ENCODE measurements around the gene GALNT18. TPM values are rescaled to one million over a fixed set of nuclear protein-coding genes. Genes with fewer than 3 reads are reported as not detected.

GALNT18 gene
- total RNA-seq, 1 experiment from 2014 or later: 1.7 TPM

DNA sequence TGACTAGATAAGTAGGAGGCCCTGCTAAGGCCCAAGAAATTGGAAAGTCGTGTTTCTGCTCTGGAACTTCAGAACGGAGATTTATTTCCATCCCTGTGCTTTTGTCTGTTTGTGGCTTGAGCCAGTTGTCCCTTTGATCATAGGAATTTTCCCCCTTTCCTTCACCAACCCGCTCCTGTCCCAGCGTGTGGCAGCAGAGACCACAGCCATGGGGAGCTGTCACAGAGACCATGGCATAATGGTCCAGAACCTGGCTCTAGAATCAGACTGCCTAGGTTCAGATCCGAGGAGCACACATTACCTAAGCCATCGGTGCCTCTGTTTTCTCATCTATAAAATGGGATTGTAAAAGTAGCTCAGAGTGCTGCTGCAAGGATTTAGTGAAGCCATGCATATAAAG lies 128.1 kb downstream of the GALNT18 start:
- Histone ChIP-seq H2BK15ac (ENCODE audit: low read depth, low read length) (no peak overlapping the region), H3T11ph (ENCODE audit: low read length) (no peak overlapping the region), H4K8ac (replicated peaks; ENCODE audit: insufficient read length, low read depth, low read length) (no peak overlapping the region), H3K4me1 (ENCODE audit: insufficient read depth, low read length) (no peaks in the 10 kb centered on the region), H3K4ac (ENCODE audit: low read depth, low read length) (no peak overlapping the region), H2BK12ac (ENCODE audit: insufficient read length, low read depth, low read length) (no peak overlapping the region), H3K18ac (ENCODE audit: insufficient read length, low read depth, low read length) (no peak overlapping the region), H2BK5ac (ENCODE audit: insufficient read length, low read length) (no peak overlapping the region), H3K23ac (ENCODE audit: insufficient read length, low read depth, low read length) (no peak overlapping the region), H3K23me2 (ENCODE audit: insufficient read length, low read depth, low read length, poor library complexity, severe bottlenecking) (no peaks in the 10 kb centered on the region), H3K27ac (ENCODE audit: insufficient read length, low read depth, low read length) (no peak overlapping the region), H2AK5ac (ENCODE audit: insufficient read length, low read length) (no peak overlapping the region), H2BK20ac (ENCODE audit: low read depth, low read length, poor library complexity, severe bottlenecking) (no peak overlapping the region), H3K4me2 (ENCODE audit: insufficient read depth, insufficient read length, low read length) (no peak overlapping the region), H3K9ac (ENCODE audit: extremely low read depth, insufficient read length, low read length) (no peak overlapping the region), H4K5ac (ENCODE audit: insufficient read length, low read depth, low read length) (no peak overlapping the region), H3K79me2 (ENCODE audit: insufficient read depth, low read length) (no peaks in the 10 kb centered on the region), H3K79me1 (ENCODE audit: insufficient read depth, low read depth, low read length, poor library complexity, severe bottlenecking) (no peaks in the 10 kb centered on the region), H3K14ac (ENCODE audit: insufficient read depth, low read length) (no peak overlapping the region), H3K56ac (ENCODE audit: insufficient read length, low read depth, low read length) (no peak overlapping the region), H4K20me1 (ENCODE audit: control insufficient read depth, insufficient read depth, insufficient read length) (no peaks in the 10 kb centered on the region), H3K27me3 (ENCODE audit: insufficient read depth, low read length) (no peaks in the 10 kb centered on the region), H2AFZ (ENCODE audit: low read length) (no peak overlapping the region), H4K91ac (ENCODE audit: insufficient read length, low read depth, low read length) (no peak overlapping the region), H3K9me3 (ENCODE audit: control insufficient read depth, low read depth, low read length) (no peaks in the 10 kb centered on the region), H2BK120ac (ENCODE audit: low read depth, low read length, poor library complexity, severe bottlenecking) (no peak overlapping the region)
- DNase-seq: no peak
- no CpG with 5 or more reads among the region's 6 CpGs for WGBS (ENCODE audit: extremely low coverage, insufficient read length, low lambda C conversion rate)
- Mint-ChIP-seq H3K36me3 (ENCODE audit: insufficient read depth in 1 of 3, low read depth in 3 of 3) (no peaks in the 10 kb centered on the region), H3K4me3 (no peak overlapping the region; a peak in 1 of 5 replicates), H3K9me3 (no peaks in the 10 kb centered on the region), H3K27me3 (ENCODE audit: low read depth) (peaks cover 1% of the 10 kb centered on the region; the same call in 1 of the 2 replicates), H3K4me1 (peaks cover 0 to 4% of the 10 kb centered on the region in 2 experiments; a peak in 1 of 4 replicates), H3K27ac (peak overlapping the region in 1 of 3 experiments; percentile 75; a peak in 2 of 7 replicates)
- TF ChIP-seq, protein P1, sequence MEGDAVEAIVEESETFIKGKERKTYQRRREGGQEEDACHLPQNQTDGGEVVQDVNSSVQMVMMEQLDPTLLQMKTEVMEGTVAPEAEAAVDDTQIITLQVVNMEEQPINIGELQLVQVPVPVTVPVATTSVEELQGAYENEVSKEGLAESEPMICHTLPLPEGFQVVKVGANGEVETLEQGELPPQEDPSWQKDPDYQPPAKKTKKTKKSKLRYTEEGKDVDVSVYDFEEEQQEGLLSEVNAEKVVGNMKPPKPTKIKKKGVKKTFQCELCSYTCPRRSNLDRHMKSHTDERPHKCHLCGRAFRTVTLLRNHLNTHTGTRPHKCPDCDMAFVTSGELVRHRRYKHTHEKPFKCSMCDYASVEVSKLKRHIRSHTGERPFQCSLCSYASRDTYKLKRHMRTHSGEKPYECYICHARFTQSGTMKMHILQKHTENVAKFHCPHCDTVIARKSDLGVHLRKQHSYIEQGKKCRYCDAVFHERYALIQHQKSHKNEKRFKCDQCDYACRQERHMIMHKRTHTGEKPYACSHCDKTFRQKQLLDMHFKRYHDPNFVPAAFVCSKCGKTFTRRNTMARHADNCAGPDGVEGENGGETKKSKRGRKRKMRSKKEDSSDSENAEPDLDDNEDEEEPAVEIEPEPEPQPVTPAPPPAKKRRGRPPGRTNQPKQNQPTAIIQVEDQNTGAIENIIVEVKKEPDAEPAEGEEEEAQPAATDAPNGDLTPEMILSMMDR (conservative IDR thresholded peaks at IDR 0.05): no peak
